ENCODE data around the gene SP7. TPM values are rescaled to one million over a fixed set of nuclear protein-coding genes. Genes with fewer than 3 reads are reported as not detected.

The SP7 gene
- polyA plus RNA-seq, 2 of the 4 experiments (the other 2 are of a cell fraction), result 0.05 to 0.06 TPM

DNA sequence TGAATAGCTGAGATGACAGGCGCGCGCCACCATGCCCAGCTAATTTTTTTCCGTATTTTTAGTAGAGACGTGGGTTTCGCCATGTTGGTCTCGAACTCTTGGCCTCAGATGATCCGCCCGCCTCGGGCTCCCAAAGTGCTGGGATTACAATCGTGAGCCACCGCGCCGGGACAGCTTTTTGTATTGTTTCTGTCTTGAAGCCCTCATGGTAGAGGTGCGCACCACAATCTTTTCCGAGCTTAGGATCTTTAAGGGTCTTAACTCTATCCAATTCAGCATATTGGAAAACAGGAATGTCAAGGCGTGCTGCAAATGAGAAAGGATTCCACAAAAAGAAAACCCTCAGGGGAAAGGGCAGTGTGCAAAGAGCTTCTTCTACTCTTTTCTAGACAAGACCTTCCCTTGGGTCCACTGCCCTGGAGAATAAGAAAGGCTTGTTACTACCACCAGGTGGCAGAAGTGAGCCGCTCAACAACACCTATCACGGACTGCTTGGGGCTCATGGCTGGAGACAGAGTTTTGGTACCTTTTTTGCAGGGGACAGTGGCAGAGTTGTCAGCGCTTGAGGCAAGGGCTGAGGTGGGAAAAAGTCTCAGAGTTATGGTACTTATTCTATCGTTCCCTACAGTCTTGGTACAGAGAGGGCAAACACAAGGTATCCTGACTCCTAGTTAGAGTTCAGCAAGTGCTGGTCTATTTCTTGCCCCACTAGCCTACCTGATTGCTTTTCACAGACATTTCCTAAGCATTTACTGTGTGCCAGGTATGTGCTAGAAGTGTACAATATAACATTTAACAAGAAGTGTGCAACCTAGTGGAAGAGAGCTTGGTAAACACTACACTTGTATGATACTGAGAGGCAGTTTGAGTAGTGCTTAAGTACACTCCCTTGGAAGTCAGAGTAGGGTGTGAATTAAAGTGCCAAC is 16.4 kb upstream of the SP7 start:
- Histone ChIP-seq H3K9me3 (no peaks in the 10 kb centered on the region), H3K4me2 (peak overlapping the region; percentile 25), H3K4me1 (peaks cover 6% of the 10 kb centered on the region), H3K4me3 (no peak overlapping the region), H3K27ac (peak overlapping the region; percentile 29 to 63)
- ChIA-PET CTCF (interaction anchor here (0.5 to 20.8 kb wide), 53 partner anchors 9 to 316 kb away, joined by 3 to 638 read pairs (median 6); partner anchors contain the start of genes AAAS, AMHR2, MAP3K12 and PRR13), POLR2A (interaction anchor here (0.6 to 2.1 kb wide), 10 partner anchors 25 to 148 kb away, joined by 3 to 16 read pairs (median 5); partner anchors contain the start of genes PRR13, SP1 and TARBP2)
- FAIRE-seq (no peak), DNase-seq (ENCODE audit: low read depth in 1 of 2, low spot score in 1 of 2) (peak; percentile 66 to 93), ATAC-seq (peak; percentile 99 to 100)
- TF ChIP-seq FOSB (CRISPR knock-in tag; IDR thresholded peaks at IDR 0.05) (no peak), EHF (CRISPR knock-in tag; IDR thresholded peaks at IDR 0.05) (no peak), CEBPB (IDR thresholded peaks at IDR 0.05) (no peak), RAD21 (conservative IDR thresholded peaks at IDR 0.05 in 1 of 2, IDR thresholded peaks at IDR 0.05 in 1 of 2) (peak; percentile 97 to 99), SREBF2 (IDR thresholded peaks at IDR 0.05) (no peak), HOXB13 (CRISPR knock-in tag; IDR thresholded peaks at IDR 0.05; ENCODE audit: low read depth) (no peak), ESRRA (IDR thresholded peaks at IDR 0.05; ENCODE audit: borderline replicate concordance, low read length) (no peak), RNF2 (IDR thresholded peaks at IDR 0.05; ENCODE audit: borderline replicate concordance, low read depth) (no peak), POLR2A (IDR thresholded peaks at IDR 0.05; ENCODE audit: low read length) (no peak), NR3C1 (IDR thresholded peaks at IDR 0.05) (no peak), POLR2AphosphoS2 (conservative IDR thresholded peaks at IDR 0.05; ENCODE audit: low read length) (no peak), MYC (IDR thresholded peaks at IDR 0.05; ENCODE audit: borderline replicate concordance, low read length) (no peak), KDM1A (IDR thresholded peaks at IDR 0.05; ENCODE audit: low read depth) (0 out of 2 replicates have a peak, but pooled peaks have one; percentile 45), ZC3H11A (IDR thresholded peaks at IDR 0.05) (no peak), RCOR1 (IDR thresholded peaks at IDR 0.05; ENCODE audit: low read depth, low read length) (no peak), CHD2 (IDR thresholded peaks at IDR 0.05; ENCODE audit: low read length, partially characterized antibody) (no peak), ZSCAN20 (CRISPR knock-in tag; IDR thresholded peaks at IDR 0.05) (no peak), MAFK (IDR thresholded peaks at IDR 0.05; ENCODE audit: partially characterized antibody) (no peak), HEYL (CRISPR knock-in tag; IDR thresholded peaks at IDR 0.05) (no peak), ZFP36 (IDR thresholded peaks at IDR 0.05; ENCODE audit: borderline replicate concordance, partially characterized antibody) (no peak), NPAS2 (CRISPR knock-in tag; IDR thresholded peaks at IDR 0.05; ENCODE audit: borderline replicate concordance) (no peak), SMC3 (IDR thresholded peaks at IDR 0.05) (peak; percentile 99)
- TF ChIP-seq, protein P1, sequence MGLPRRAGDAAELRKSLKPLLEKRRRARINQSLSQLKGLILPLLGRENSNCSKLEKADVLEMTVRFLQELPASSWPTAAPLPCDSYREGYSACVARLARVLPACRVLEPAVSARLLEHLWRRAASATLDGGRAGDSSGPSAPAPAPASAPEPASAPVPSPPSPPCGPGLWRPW (IDR thresholded peaks at IDR 0.05), result no peak
- TF ChIP-seq, protein P2, sequence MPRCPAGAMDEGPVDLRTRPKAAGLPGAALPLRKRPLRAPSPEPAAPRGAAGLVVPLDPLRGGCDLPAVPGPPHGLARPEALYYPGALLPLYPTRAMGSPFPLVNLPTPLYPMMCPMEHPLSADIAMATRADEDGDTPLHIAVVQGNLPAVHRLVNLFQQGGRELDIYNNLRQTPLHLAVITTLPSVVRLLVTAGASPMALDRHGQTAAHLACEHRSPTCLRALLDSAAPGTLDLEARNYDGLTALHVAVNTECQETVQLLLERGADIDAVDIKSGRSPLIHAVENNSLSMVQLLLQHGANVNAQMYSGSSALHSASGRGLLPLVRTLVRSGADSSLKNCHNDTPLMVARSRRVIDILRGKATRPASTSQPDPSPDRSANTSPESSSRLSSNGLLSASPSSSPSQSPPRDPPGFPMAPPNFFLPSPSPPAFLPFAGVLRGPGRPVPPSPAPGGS (IDR thresholded peaks at IDR 0.05), result no peak
- TF ChIP-seq, protein P3, sequence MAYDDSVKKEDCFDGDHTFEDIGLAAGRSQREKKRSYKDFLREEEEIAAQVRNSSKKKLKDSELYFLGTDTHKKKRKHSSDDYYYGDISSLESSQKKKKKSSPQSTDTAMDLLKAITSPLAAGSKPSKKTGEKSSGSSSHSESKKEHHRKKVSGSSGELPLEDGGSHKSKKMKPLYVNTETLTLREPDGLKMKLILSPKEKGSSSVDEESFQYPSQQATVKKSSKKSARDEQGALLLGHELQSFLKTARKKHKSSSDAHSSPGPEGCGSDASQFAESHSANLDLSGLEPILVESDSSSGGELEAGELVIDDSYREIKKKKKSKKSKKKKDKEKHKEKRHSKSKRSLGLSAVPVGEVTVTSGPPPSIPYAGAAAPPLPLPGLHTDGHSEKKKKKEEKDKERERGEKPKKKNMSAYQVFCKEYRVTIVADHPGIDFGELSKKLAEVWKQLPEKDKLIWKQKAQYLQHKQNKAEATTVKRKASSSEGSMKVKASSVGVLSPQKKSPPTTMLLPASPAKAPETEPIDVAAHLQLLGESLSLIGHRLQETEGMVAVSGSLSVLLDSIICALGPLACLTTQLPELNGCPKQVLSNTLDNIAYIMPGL (CRISPR knock-in tag; IDR thresholded peaks at IDR 0.05; ENCODE audit: borderline replicate concordance), result no peak
- TF ChIP-seq, protein P4, sequence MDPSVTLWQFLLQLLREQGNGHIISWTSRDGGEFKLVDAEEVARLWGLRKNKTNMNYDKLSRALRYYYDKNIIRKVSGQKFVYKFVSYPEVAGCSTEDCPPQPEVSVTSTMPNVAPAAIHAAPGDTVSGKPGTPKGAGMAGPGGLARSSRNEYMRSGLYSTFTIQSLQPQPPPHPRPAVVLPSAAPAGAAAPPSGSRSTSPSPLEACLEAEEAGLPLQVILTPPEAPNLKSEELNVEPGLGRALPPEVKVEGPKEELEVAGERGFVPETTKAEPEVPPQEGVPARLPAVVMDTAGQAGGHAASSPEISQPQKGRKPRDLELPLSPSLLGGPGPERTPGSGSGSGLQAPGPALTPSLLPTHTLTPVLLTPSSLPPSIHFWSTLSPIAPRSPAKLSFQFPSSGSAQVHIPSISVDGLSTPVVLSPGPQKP (IDR thresholded peaks at IDR 0.05; ENCODE audit: low read depth, low read length), result no peak
- TF ChIP-seq, protein P5, sequence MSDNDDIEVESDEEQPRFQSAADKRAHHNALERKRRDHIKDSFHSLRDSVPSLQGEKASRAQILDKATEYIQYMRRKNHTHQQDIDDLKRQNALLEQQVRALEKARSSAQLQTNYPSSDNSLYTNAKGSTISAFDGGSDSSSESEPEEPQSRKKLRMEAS (IDR thresholded peaks at IDR 0.05), result peak; percentile 47; the same call in 1 of the 2 replicates
- TF ChIP-seq, protein P6, sequence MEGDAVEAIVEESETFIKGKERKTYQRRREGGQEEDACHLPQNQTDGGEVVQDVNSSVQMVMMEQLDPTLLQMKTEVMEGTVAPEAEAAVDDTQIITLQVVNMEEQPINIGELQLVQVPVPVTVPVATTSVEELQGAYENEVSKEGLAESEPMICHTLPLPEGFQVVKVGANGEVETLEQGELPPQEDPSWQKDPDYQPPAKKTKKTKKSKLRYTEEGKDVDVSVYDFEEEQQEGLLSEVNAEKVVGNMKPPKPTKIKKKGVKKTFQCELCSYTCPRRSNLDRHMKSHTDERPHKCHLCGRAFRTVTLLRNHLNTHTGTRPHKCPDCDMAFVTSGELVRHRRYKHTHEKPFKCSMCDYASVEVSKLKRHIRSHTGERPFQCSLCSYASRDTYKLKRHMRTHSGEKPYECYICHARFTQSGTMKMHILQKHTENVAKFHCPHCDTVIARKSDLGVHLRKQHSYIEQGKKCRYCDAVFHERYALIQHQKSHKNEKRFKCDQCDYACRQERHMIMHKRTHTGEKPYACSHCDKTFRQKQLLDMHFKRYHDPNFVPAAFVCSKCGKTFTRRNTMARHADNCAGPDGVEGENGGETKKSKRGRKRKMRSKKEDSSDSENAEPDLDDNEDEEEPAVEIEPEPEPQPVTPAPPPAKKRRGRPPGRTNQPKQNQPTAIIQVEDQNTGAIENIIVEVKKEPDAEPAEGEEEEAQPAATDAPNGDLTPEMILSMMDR (IDR thresholded peaks at IDR 0.05), result peak; percentile 94
- TF ChIP-seq, protein P7, sequence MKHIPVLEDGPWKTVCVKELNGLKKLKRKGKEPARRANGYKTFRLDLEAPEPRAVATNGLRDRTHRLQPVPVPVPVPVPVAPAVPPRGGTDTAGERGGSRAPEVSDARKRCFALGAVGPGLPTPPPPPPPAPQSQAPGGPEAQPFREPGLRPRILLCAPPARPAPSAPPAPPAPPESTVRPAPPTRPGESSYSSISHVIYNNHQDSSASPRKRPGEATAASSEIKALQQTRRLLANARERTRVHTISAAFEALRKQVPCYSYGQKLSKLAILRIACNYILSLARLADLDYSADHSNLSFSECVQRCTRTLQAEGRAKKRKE (CRISPR knock-in tag; IDR thresholded peaks at IDR 0.05; ENCODE audit: low read depth), result no peak
- 49% methylated on average over 21 of the region's 21 CpGs for WGBS (ENCODE audit: missing lambda C conversion rate)
